GM21367 (cell line): ENCODE results near the gene CGB7.
"Not testable (repeated sequence)": the region's sequence is repeated elsewhere in the genome, so short reads cannot be mapped to it uniquely, and the experiment has no call there.

ENCODE experiments used
- ATAC-seq: cut with Tn5 transposase; IDR thresholded peaks from one replicate; pipeline ENCODE4 v1.9.1; 2021; ENCODE audit not compliant: unreplicated experiment

CGB7 gene

GRCh38 chr19:49042666-49043065, 14.9 kb downstream of the CGB7 start:
- ATAC-seq: not testable (repeated sequence)

GRCh38 chr19:49042177-49042576, 15.4 kb downstream of the CGB7 start:
- no peak for ATAC-seq

- ATAC-seq: not testable (repeated sequence)
Measured at GRCh38 chr19:49039736-49040135, 17.8 kb downstream of the CGB7 start.

GRCh38 chr19:49038557-49039276, 18.8 kb downstream of the CGB7 start:
- not testable (repeated sequence) for ATAC-seq

- not testable (repeated sequence) for ATAC-seq
Measured at GRCh38 chr19:49038111-49038510, 19.4 kb downstream of the CGB7 start.

GRCh38 chr19:49036815-49037214, 20.7 kb downstream of the CGB7 start, which contains the start of gene CGB1:
Gene CGB1 (minus strand): TSS chr19:49036895. CDS start chr19:49036711, 184 bp downstream.
- not testable (repeated sequence) for ATAC-seq

- not testable (repeated sequence) for ATAC-seq
Measured at GRCh38 chr19:49031642-49032301, 25.8 kb downstream of the CGB7 start, which contains the start of gene CGB2. Gene CGB2 (plus strand): TSS chr19:49031890. CDS start chr19:49032096, 206 bp downstream.

GRCh38 chr19:49030323-49030722, 27.2 kb downstream of the CGB7 start:
- ATAC-seq: not testable (repeated sequence)

- ATAC-seq: not testable (repeated sequence)
Measured at GRCh38 chr19:49029749-49030148, 27.8 kb downstream of the CGB7 start.

GRCh38 chr19:49028686-49029085, 28.9 kb downstream of the CGB7 start:
- not testable (repeated sequence) for ATAC-seq

GRCh38 chr19:49025599-49025998, 31.9 kb downstream of the CGB7 start:
- ATAC-seq: not testable (repeated sequence)

- not testable (repeated sequence) for ATAC-seq
Measured at GRCh38 chr19:49025088-49025487, 32.5 kb downstream of the CGB7 start.

- not testable (repeated sequence) for ATAC-seq
Measured at GRCh38 chr19:49024233-49024632, 33.3 kb downstream of the CGB7 start, which contains the start of gene CGB3. Gene CGB3 (minus strand): TSS chr19:49024333. CDS start chr19:49023971, 362 bp downstream.

- ATAC-seq: no peak
Measured at GRCh38 chr19:49022116-49022515, 35.4 kb downstream of the CGB7 start.

- ATAC-seq: no peak
Measured at GRCh38 chr19:49020931-49021895, 36.3 kb downstream of the CGB7 start.

- no peak for ATAC-seq
Measured at GRCh38 chr19:49020342-49020741, 37.2 kb downstream of the CGB7 start.

- no peak for ATAC-seq
Measured at GRCh38 chr19:49019242-49019932, 38.2 kb downstream of the CGB7 start.

GRCh38 chr19:49018388-49019241, 38.9 kb downstream of the CGB7 start:
- ATAC-seq: not testable (repeated sequence)

- ATAC-seq: no peak
Measured at GRCh38 chr19:49017666-49018351, 39.7 kb downstream of the CGB7 start.
